Lower leg skin (tissue), 4 donors: Measurements from ENCODE around the gene ARHGAP44. TPM values are rescaled to one million over a fixed set of nuclear protein-coding genes. Genes with fewer than 3 reads are reported as not detected.

Source experiments
- DNase-seq, 2 donors: peaks; one replicate each; pipeline ENCODE4 v3.0.0-alpha.2; 2019; ENCODE audit warnings: low spot score in 2 of 2
- H3K4me3 ChIP-seq: fragments of 200-600 bp; sonication (generic); 2 replicates; pipeline ENCODE4 v1.5.1; 2017; ENCODE audit warnings: mild to moderate bottlenecking, low read depth; ENCODE audit not compliant: poor library complexity, severe bottlenecking
- CTCF ChIP-seq, 3 donors: fragments of 450-650 bp; IDR thresholded peaks; one replicate each; pipeline ENCODE4 v1.5.1; 2016; ENCODE audit warnings: antibody characterized with exemption in 3 of 3, mild to moderate bottlenecking in 3 of 3, moderate library complexity in 2 of 3
- POLR2A ChIP-seq, 2 donors: fragments of 450-650 bp; IDR thresholded peaks; one replicate each; pipeline ENCODE4 v1.6.1; 2016 to 2017; ENCODE audit warnings: antibody characterized with exemption in 2 of 2, mild to moderate bottlenecking in 1 of 2, moderate library complexity in 1 of 2
- WGBS, 2 donors: methylation state at CpG; one replicate each; pipeline ENCODE4 v1.1.5; 2018; 5-methylcytosine and 5-hydroxymethylcytosine counted together
- intact Hi-C: fragments of 100-400 bp; cut with DNase I; formaldehyde crosslinking; loops from one replicate; pipeline ENCODE4 v1.15.0; 2023; ENCODE audit warnings: low total_unique reads
- total RNA-seq, 4 donors: library from RNA; depleted of rRNA; stranded (reverse); fragments of >200 nt; gene quantifications; one replicate each; pipeline ENCODE4 v1.1.0, GENCODE V29; 2016

The ARHGAP44 gene
- total RNA-seq, 4 donors from 2014 or later, result 2.9 to 8.0 (median 3.0) TPM

GRCh38 chr17:12918142-12918541 is 128.8 kb downstream of the ARHGAP44 start:
- intact Hi-C loops, result no loop called here
- WGBS, 2 donors, result 80 to 85% methylated on average over 10 of the region's 10 CpGs
- DNase-seq, result no peak
- TF ChIP-seq POLR2A (IDR thresholded peaks at IDR 0.05), result no peak
- no peak overlapping the region for H3K4me3 ChIP-seq

GRCh38 chr17:12922120-12922519 is 132.8 kb downstream of the ARHGAP44 start:
- whole genome bisulfite sequencing, 2 donors, result 90 to 95% methylated on average over 4 of the region's 4 CpGs
- no peak for DNase-seq
- no peak overlapping the region for H3K4me3 ChIP-seq
- TF ChIP-seq CTCF (IDR thresholded peaks at IDR 0.05), result no peak
- intact Hi-C loops, result no loop called here

- 91 to 92% methylated on average over 2 of the region's 2 CpGs for WGBS, 2 donors
Observed at GRCh38 chr17:12924614-12925013, 135.3 kb downstream of the ARHGAP44 start.

GRCh38 chr17:12927001-12927400 is 137.7 kb downstream of the ARHGAP44 start:
- intact Hi-C loops, result no loop called here
- TF ChIP-seq CTCF (IDR thresholded peaks at IDR 0.05), result no peak
- no peak for TF ChIP-seq POLR2A (IDR thresholded peaks at IDR 0.05)
- no peak overlapping the region for H3K4me3 ChIP-seq
- no peak for DNase-seq
- 57 to 59% methylated on average over 1 of the region's 1 CpG for WGBS, 2 donors

More at GRCh38 chr17:12924614-12925013, 135.3 kb downstream of the ARHGAP44 start:
- no peak for DNase-seq
- intact Hi-C loops, result no loop called here
- no peak overlapping the region for H3K4me3 ChIP-seq
- TF ChIP-seq POLR2A (IDR thresholded peaks at IDR 0.05) (no peak), CTCF (IDR thresholded peaks at IDR 0.05) (no peak)

- WGBS, 2 donors, result 47 to 49% methylated on average over 5 of the region's 5 CpGs
- intact Hi-C loops, result no loop called here
- no peak overlapping the region for H3K4me3 ChIP-seq
- DNase-seq, result no peak
- TF ChIP-seq POLR2A (IDR thresholded peaks at IDR 0.05) (no peak), CTCF (IDR thresholded peaks at IDR 0.05) (no peak)
Observed at GRCh38 chr17:12927541-12928425, 138.5 kb downstream of the ARHGAP44 start.

- no peak for DNase-seq
- TF ChIP-seq POLR2A (IDR thresholded peaks at IDR 0.05), result no peak
- no peak for TF ChIP-seq CTCF (IDR thresholded peaks at IDR 0.05)
- intact Hi-C loops, result no loop called here
- H3K4me3 ChIP-seq, result no peak overlapping the region
- 24 to 66% methylated on average over 2 of the region's 2 CpGs for WGBS, 2 donors
Observed at GRCh38 chr17:12928736-12929135, 139.4 kb downstream of the ARHGAP44 start.
